Heart left ventricle (tissue), 16 donors: ENCODE results near the gene SORCS1. TPM values are rescaled to one million over a fixed set of nuclear protein-coding genes. Genes with fewer than 3 reads are reported as not detected.

Experiments used
- ATAC-seq, 4 donors: fragments of 200-7000 bp; cut with Tn5 transposase; one replicate each; pipeline ENCODE4 v1.9.1; 2020 to 2022; ENCODE audit warnings: moderate library complexity in 4 of 4, mild to moderate bottlenecking in 3 of 4, moderate number of reproducible peaks in 1 of 4
- DNase-seq, 5 donors: peaks; one replicate each; pipeline ENCODE4 v3.0.0-alpha.2; 2020
- H3K27ac ChIP-seq, 12 donors: fragments of 200-600 bp; sonication (generic) in 4 of 12; one replicate each; pipeline versions ENCODE4 v1.5.0 to v1.8.0; 2016 to 2022; ENCODE audit warnings: mild to moderate bottlenecking in 2 of 12
- H3K27me3 ChIP-seq, 9 donors: fragments of 200-600 bp; sonication (generic) in 2 of 9; one replicate each; pipeline versions ENCODE4 v1.5.1 to v1.8.0; 2016 to 2022; ENCODE audit warnings: mild to moderate bottlenecking in 3 of 9
- H3K36me3 ChIP-seq, 9 donors: fragments of 200-600 bp; sonication (generic) in 2 of 9; one replicate each; pipeline versions ENCODE4 v1.5.0 to v1.8.0; 2018 to 2022; ENCODE audit warnings: mild to moderate bottlenecking in 2 of 9
- H3K4me1 ChIP-seq, 12 donors: fragments of 200-600 bp; sonication (generic) in 4 of 12; one replicate each; pipeline versions ENCODE4 v1.5.0 to v1.8.0; 2016 to 2022; ENCODE audit warnings: mild to moderate bottlenecking in 3 of 12
- H3K4me3 ChIP-seq, 12 donors: fragments of 200-600 bp; sonication (generic) in 4 of 12; one replicate each; pipeline versions ENCODE4 v1.5.0 to v1.8.0; 2017 to 2022; ENCODE audit warnings: mild to moderate bottlenecking in 9 of 12, moderate library complexity in 4 of 12
- H3K9me3 ChIP-seq, 12 donors: fragments of 200-600 bp; sonication (generic) in 4 of 12; one replicate each; pipeline versions ENCODE4 v1.5.0 to v1.8.0; 2016 to 2022; ENCODE audit warnings: mild to moderate bottlenecking in 1 of 12
- POLR2A ChIP-seq, 2 donors: fragments of 450-650 bp; IDR thresholded peaks; one replicate each; pipeline ENCODE4 v1.6.1; 2017; ENCODE audit warnings: antibody characterized with exemption in 2 of 2, mild to moderate bottlenecking in 2 of 2, moderate library complexity in 2 of 2
- WGBS, 4 donors: extraction: QIAGEN DNeasy Blood & Tissue Kit in 2 of 4; methylation state at CpG; one replicate each; pipeline versions ENCODE4 v1.1.5 to v1.1.7; 2013 to 2018; 5-methylcytosine and 5-hydroxymethylcytosine counted together
- intact Hi-C, 10 donors: fragments of 100-400 bp; cut with DNase I; formaldehyde crosslinking; loops; one replicate each; pipeline versions ENCODE4 v1.11.1 to v1.14.2; 2022
- polyA plus RNA-seq, 2 donors: library from polyadenylated mRNA; stranded (reverse); fragments of 200-250 nt; gene quantifications; one replicate each; pipeline ENCODE4 v1.2.3, GENCODE V29; 2013
- total RNA-seq, 9 donors: library from RNA; depleted of rRNA in 2 of 9; stranded (reverse); fragments of >200 nt in 2 of 9; fragmentation: NEBNext Ultra II Directional in 3 of 9; extraction: Animal tissue kit (Norgen Biotek cat#: 25700) in 3 of 9; gene quantifications; one replicate each; pipeline versions ENCODE4 v1.1.0 to v1.2.4, GENCODE V29; 2016 to 2023
- TF ChIP-seq, protein P1 (sequence below), 12 donors: fragments of 200-600 bp; sonication (generic) in 4 of 12; IDR thresholded peaks; one replicate each; pipeline versions ENCODE4 v1.5.0 to v1.8.0; 2018 to 2022; ENCODE audit warnings: antibody characterized with exemption in 12 of 12, mild to moderate bottlenecking in 5 of 12
- donor health status: ischemic (EF 13 %, LVEDD 7.1; RV severe dilation, severe dysfunction).
- donor health status: healthy with polysubstance abuse.
- donor health status: DM: no; HTN: yes; CAD: no.
- donor health status: DM: no; HTN: no; CAD: no.
- donor health status: ischemic (EF 25% LVEDD 6.9; RV normal size, moderate dysfunction).
- donor health status: ischemic (EF 25% LVEDD 5.7; RV mildly dilated, moderate dysfunction).
- donor health status: healthy.
- donor health status: DM: yes; HTN: yes; CAD: no.
- donor health status: ischemic (EF 35%, LVEDD 5.7; RV mildly dilated, moderate dysfunction).
- donor health status: nonischemic (EF 11% LVEDD 7.7; RV severe dilation, severe dysfunction).
- donor health status: DM: yes; HTN: yes; CAD: no.
- donor health status: PGD.
- donor health status: ischemic (EF 29% LVEDD 5.4; RV normal size, mild dysfunction).
- donor health status: nonischemic (EF 23%, LVEDD 6.1; RV moderate dilation, normal function).

The SORCS1 gene
- total and polyA plus RNA-seq, 11 donors = 0.23 to 5.7 (median 1.1) TPM

DNA sequence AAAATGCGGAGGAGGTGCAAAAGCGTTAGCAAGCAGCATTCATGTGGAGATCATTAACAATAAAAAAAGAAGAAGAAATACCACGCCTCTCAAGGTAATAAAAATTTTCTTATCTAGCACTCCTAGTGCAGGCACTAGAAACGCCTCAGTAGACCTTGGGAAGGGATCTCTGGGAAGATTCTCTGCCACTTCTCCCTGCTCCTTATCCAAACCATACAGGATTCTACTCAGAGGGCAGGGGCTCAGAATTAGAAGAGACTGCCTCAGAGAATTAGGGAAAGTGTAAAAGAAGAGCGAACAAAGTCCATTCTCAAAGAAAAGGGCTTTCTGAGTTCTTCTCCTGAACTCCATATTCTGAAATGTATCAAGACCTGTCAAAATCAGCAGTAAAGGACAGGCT is 413.4 kb downstream of the SORCS1 start:
- Histone ChIP-seq H3K27ac (no peak overlapping the region), H3K27me3 (no peaks in the 10 kb centered on the region), H3K36me3 (no peaks in the 10 kb centered on the region), H3K9me3 (no peaks in the 10 kb centered on the region), H3K4me3 (no peak overlapping the region), H3K4me1 (no peaks in the 10 kb centered on the region)
- ATAC-seq = no peak
- DNase-seq = no peak
- 73 to 89% (median 84%) methylated on average over 5 of the region's 5 CpGs for whole genome bisulfite sequencing, 4 donors
- intact Hi-C loops = no loop called here
- TF ChIP-seq, protein P1, sequence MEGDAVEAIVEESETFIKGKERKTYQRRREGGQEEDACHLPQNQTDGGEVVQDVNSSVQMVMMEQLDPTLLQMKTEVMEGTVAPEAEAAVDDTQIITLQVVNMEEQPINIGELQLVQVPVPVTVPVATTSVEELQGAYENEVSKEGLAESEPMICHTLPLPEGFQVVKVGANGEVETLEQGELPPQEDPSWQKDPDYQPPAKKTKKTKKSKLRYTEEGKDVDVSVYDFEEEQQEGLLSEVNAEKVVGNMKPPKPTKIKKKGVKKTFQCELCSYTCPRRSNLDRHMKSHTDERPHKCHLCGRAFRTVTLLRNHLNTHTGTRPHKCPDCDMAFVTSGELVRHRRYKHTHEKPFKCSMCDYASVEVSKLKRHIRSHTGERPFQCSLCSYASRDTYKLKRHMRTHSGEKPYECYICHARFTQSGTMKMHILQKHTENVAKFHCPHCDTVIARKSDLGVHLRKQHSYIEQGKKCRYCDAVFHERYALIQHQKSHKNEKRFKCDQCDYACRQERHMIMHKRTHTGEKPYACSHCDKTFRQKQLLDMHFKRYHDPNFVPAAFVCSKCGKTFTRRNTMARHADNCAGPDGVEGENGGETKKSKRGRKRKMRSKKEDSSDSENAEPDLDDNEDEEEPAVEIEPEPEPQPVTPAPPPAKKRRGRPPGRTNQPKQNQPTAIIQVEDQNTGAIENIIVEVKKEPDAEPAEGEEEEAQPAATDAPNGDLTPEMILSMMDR (IDR thresholded peaks at IDR 0.05) = no peak
- TF ChIP-seq POLR2A (IDR thresholded peaks at IDR 0.05) = no peak

DNA sequence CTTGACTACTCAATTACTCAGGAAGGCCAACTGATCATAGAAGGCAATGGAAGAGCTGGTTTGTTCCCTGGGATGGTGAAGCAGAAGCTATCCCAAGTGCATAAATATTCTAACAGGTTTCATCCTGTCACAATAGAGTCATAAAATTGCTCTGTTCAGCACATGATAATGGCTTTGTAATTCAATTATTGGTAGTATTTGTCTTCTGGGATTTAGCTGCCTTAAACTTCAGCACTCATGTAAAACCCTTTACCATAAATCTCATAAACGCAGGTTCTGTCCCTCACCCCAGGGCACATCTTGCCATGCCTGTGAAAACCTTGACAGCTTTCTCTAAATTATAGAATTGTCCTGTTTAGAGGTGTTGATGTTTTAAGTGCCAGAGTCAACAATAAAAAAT is 417.6 kb downstream of the SORCS1 start:
- no peaks in the 10 kb centered on the region for H3K4me1 ChIP-seq
- intact Hi-C loops = no loop called here
- TF ChIP-seq, protein P1 (IDR thresholded peaks at IDR 0.05) = no peak
- TF ChIP-seq POLR2A (IDR thresholded peaks at IDR 0.05) = no peak
- no peaks in the 10 kb centered on the region for H3K36me3 ChIP-seq
- ATAC-seq (no peak), DNase-seq (no peak)
- WGBS, 4 donors = 82 to 100% (median 90%) methylated on average over 1 of the region's 1 CpG
- no peak overlapping the region for H3K27ac ChIP-seq
- H3K4me3 ChIP-seq = no peak overlapping the region
- H3K27me3 ChIP-seq = no peaks in the 10 kb centered on the region
- no peaks in the 10 kb centered on the region for H3K9me3 ChIP-seq

DNA sequence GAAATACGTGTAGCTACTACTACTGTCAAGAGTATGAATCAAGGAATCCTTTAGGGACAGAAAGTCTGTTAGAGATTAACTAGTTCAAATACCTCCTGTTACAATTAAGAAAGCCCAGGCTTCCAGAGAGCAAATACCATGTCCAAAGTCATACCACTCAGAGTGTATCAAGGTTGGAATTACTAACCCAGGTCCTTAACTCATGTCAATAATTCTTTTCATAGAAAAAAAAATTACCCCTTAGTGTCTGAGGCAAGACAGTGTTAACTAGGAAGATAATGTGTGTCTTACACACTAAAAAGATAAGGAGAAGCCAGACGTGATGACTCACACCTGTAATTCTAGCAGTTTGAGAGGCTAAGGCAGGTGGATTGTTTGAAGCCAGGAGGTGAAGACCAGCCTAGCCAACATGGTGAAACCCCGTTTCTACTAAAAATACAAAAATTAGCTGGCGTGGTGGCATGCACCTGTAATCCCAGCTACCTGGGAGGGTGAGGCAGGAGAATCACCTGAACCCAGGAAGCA is 423.4 kb downstream of the SORCS1 start:
- ATAC-seq (no peak), DNase-seq (no peak)
- Histone ChIP-seq H3K27me3 (no peaks in the 10 kb centered on the region), H3K36me3 (no peaks in the 10 kb centered on the region), H3K4me3 (no peak overlapping the region), H3K4me1 (no peaks in the 10 kb centered on the region), H3K9me3 (no peaks in the 10 kb centered on the region), H3K27ac (no peak overlapping the region)
- TF ChIP-seq POLR2A (IDR thresholded peaks at IDR 0.05) = no peak
- TF ChIP-seq, protein P1 (IDR thresholded peaks at IDR 0.05) = no peak
- 55 to 77% (median 65%) methylated on average over 4 of the region's 4 CpGs for WGBS, 4 donors
- intact Hi-C loops = no loop called here

DNA sequence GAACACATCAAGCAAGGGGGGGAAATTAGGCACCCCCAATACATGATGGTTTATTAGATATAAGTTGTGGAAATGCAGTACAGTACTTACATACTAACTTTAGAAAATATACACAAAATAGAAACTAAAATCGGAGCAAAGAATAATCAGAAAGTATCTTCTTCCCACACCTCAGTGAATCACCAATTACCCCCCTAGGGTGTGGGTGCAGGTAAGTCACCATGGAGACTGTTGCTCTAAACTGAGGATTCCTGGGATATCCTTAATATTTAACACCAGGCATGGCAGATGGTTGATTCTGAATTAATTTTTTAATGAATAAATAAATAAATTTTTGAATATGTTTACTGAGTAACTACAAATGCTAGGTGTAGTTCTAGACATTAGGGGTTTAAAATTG is 424.4 kb downstream of the SORCS1 start:
- no peak for TF ChIP-seq POLR2A (IDR thresholded peaks at IDR 0.05)
- TF ChIP-seq, protein P1 (IDR thresholded peaks at IDR 0.05) = no peak
- H3K27me3 ChIP-seq = peaks cover 0 to 5% (median 0%) of the 10 kb centered on the region in 9 donors
- H3K4me1 ChIP-seq = no peaks in the 10 kb centered on the region
- no peak for ATAC-seq
- no peak overlapping the region for H3K4me3 ChIP-seq
- H3K36me3 ChIP-seq = no peaks in the 10 kb centered on the region
- DNase-seq = no peak
- no peaks in the 10 kb centered on the region for H3K9me3 ChIP-seq
- intact Hi-C loops = no loop called here
- no peak overlapping the region for H3K27ac ChIP-seq
- 87 to 96% (median 93%) methylated on average over 1 of the region's 1 CpG for WGBS, 4 donors
